Forelimb muscle (tissue), 1 donor: ENCODE results near the gene CPD. TPM values are rescaled to one million over a fixed set of nuclear protein-coding genes. Genes with fewer than 3 reads are reported as not detected.

Source experiments
- DNase-seq: peaks from one replicate; pipeline ENCODE4 v3.0.0-alpha.2; 2013; ENCODE audit warnings: low read depth
- polyA plus RNA-seq: library from polyadenylated mRNA; unstranded; fragments of 120-200 nt; gene quantifications from one replicate; pipeline ENCODE4 v1.2.1, GENCODE V29; 2013; ENCODE audit not compliant: insufficient read length

CPD gene
- polyA plus RNA-seq, 1 donor, result 22.2 TPM

- DNase-seq, result no peak
These were observed 24.0 kb upstream of the CPD start for GRCh38 chr17:30354701-30355100.

DNA sequence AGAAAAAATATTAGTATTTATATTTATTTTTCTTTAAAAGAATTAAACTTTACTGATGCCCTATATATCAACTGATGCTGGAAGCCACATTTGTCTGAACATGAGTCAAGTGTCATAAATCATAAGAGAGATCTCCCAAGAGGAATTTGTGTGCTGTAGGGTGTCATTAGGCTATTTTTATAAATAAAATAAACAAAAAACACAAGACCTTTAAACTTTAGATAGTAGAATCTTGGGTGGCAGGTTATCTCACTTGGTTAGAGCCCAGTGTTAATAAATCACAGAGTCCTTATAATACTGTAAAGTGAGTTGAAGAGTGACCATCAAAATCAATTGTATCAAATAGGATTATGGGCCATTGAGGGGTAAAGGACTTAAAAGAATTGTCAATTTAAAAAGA lies 21.3 kb upstream of the CPD start:
- no peak for DNase-seq

- no peak for DNase-seq
These were observed 20.5 kb upstream of the CPD start for GRCh38 chr17:30358055-30358760.

DNA sequence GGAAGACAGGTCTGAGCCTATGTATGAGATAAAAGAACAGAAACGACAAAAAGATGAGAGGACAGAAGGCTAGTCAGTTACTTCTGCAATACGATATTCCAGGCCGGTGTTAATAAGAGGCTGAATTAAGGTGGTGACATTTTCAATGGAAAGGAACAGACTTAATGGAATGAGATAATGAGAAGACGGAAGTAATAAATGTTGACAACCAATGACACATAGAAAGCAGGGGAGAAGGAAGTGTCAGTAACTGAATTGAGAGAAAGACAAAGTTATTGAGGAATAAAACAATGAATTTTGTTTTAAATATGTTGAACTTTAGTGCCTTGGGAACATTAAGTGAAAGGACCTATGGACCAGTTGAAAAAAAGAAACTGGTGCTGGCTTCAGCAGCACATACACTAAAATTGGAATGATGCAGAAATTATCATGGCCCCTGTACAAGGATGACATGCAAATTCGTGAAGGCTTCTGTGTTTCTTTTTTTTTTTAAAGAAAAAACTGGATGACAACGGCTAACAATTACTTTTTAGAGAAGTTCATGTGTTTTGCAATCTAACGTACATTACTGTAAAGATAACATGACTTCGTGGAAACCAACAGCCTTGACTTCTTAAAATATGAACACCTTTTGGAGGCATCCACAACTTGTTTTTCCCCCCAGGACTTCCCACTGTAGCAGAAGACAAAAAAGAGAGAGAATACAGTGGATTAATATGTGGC lies 18.5 kb upstream of the CPD start:
- DNase-seq, result no peak

GRCh38 chr17:30361766-30362279 lies 16.9 kb upstream of the CPD start:
- no peak for DNase-seq

DNA sequence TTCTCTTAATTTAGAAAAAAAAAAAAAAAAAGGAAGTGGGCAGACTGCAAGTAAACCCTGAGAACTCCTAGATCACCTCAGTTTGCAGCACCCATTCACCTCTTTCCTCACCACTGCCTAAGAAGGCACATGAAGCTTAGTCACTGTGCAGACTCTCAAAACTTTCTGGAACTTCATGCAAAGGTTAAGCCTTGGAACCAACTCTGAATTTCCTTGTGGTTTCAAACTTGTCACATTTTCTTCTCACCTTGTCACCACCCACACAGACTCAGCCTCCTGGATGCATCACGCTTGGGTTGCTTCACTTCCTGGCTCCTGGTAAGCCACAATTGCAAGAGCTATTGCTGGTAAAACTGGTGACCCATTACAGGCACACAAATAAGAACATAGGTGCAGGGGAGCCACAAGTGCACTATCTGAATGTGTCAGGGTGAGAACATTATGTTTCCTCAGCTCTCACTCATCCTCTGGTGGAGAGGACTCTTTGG lies 15.0 kb upstream of the CPD start:
- DNase-seq, result no peak

DNA sequence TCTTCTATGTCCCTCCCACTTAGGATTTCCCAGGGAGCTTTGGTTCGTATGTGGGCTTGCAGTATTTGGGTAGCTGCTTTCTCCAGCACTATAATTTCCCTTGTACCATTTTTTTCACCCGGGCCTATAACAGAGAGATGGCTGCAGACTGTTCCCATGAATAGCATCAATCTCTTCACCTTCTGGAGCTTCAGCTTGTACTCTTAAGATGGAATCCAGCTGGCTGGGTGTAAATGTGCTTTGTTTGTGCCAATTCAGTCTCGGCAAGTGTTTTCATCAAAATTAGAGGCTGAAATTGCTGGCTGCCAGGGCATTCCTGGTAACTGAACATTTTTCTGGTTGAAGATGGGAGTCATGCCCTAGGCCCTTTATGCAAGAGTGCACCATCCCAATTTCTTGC lies 12.2 kb upstream of the CPD start:
- DNase-seq, result no peak

- no peak for DNase-seq
These were observed 9.6 kb upstream of the CPD start for GRCh38 chr17:30368912-30369720.

- DNase-seq, result no peak
These were observed 8.7 kb upstream of the CPD start for GRCh38 chr17:30369995-30370394.

DNA sequence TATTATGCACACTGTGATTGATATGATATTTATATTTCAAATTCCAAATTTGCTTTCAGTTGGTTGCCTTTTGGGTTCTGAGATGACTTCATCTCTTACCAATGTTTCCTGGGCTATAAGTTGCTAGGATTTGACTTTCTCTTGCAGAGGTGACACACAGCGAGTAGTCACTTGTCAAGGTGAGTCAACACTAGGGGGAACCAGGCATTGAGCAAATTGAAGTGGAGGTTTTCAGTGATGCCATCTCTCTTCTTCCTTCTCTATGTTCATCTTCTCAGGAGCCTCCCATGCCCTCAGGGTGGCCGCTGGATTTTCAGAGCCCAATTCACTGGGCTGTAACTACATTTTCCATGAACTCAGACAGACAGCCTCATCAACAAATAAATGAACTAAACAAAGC lies 6.0 kb upstream of the CPD start:
- no peak for DNase-seq

- no peak for DNase-seq
These were observed 3.1 kb upstream of the CPD start for GRCh38 chr17:30375661-30376060.

- DNase-seq, result no peak
These were observed 1.9 kb upstream of the CPD start for GRCh38 chr17:30376621-30377452.

GRCh38 chr17:30377574-30378240 lies 1.0 kb upstream of the CPD start:
- DNase-seq, result no peak

DNA sequence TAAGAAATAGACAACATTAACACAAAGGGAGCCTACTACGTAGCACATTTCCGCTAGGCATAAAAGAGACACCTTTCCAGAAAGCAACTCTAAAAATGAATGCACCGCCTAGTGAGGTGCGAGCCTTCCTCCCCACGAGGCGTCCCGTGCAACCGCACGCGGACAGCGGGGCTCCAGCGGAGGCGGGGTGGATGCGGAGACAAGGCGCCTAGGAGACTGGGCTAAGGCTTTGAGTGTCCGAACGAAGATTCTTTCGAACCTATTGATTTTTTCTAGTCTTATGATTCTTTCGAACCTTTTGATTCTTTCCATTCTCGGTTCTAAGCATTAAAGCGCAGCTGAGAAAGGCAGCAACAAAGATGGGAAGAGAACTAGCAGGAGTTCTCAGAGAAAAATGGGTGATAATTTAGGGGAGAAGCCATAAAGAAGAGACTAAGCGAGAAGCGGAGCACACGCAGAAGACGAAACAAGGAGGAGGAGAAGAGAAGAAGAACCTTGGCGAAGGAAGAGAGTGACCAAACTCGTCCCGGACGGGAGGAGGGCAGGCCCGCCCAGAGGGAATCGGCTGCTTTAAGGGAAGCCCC lies 394 bp upstream of the CPD start:
- DNase-seq, result no peak

DNA sequence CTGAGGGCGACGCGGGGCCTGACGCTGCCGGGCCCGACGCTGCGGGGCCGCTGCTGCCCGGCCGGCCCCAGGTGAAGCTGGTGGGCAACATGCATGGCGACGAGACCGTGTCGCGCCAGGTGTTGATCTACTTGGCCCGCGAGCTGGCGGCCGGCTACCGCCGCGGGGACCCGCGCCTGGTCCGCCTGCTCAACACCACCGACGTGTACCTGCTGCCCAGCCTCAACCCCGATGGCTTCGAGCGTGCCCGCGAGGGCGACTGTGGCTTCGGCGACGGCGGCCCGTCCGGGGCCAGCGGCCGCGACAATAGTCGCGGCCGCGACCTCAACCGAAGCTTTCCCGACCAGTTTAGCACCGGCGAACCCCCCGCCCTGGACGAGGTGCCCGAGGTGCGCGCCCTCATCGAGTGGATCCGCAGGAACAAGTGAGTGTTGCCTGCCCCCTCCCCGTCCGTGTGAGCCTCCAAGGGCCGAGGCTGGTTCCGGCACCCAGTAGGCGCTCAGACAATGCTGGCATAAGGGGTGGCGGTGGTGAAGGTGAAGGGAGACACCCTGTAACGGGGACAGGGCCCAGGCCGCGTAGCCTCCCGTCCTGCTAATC lies 676 bp downstream of the CPD start:
- DNase-seq, result no peak

DNA sequence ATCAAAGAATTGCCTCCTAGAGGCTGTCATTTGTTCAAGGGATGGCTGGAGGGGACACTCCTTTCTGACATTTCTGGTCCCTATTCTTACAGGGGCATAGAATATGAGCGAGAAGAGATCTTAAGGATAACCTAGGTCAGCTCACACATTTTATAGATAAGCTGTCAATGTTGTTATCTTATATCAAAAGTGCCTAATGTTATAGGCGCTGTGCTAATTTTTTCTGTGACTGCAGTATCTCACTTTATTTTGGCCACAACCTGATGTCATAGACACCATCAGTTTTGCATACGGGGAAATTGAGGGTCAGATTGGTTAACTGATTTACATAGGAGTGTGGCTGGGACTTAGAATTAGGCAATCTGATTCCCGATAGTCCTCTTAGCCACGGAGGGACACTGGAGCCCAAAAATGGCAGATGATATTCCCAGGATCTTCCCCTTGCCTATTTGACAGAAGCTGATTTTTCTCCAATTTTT lies 1.2 kb downstream of the CPD start:
- DNase-seq, result no peak

- DNase-seq, result no peak
These were observed 2.1 kb downstream of the CPD start for GRCh38 chr17:30380643-30381339.

GRCh38 chr17:30381340-30381659 lies 2.6 kb downstream of the CPD start:
- DNase-seq, result no peak

DNA sequence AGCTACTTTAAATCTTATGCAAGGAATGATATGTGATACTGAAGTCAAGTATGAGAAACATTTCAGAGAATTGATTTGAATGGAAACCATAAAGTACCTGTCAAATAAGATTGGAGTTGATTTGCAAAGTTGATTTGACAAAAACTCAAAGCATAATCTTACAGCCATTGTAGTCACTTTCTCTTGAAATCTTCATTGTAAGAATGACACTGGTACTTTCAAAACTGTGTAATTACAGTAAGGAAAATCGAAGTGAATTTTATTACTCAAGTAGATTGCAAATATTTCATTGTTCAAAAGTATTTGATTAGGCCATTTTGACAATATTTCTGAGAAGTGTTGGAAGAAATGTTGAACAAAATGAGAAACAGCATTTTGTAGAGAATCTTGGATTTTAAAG lies 3.6 kb downstream of the CPD start:
- no peak for DNase-seq
